GM18861 (cell line): Measurements from ENCODE around the gene YEATS4.

Experiments used
- ATAC-seq: cut with Tn5 transposase; IDR thresholded peaks from one replicate; pipeline ENCODE4 v1.9.1; 2021; ENCODE audit not compliant: unreplicated experiment

The YEATS4 gene

DNA sequence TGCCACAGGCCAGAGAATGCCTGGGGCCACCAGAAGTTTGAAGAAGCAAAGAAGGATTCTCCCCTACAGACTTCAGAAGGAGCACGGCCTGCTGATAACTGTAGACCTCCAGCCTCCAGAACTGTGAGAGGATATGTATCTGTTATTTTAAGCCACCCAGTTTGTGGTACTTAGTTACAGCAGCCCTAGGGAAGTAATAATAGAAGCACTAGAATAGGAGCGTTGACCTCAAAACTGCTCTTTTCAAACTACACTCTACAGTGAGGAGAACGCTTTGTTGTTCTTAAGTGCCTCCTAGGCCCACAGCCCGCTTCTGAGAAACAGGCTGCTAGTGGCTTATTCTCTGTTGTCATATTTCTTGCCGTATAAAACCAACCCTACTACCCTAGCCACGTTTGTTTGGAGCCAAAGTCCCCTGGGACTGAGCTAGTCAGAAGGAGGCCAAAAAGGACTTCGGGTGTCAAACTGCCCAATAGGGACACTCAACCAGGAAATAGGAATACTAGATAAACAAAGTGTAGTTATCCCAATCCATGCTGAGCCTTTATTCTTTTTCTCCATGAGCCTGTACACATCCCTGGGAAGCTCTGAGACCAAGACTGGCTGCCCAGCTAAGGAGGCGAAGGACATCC lies 72.2 kb downstream of the YEATS4 start:
- ATAC-seq = no peak

GRCh38 chr12:69433653-69434052 lies 74.1 kb downstream of the YEATS4 start:
- no peak for ATAC-seq

- ATAC-seq = no peak
These were observed 76.1 kb downstream of the YEATS4 start for GRCh38 chr12:69435644-69436043.

DNA sequence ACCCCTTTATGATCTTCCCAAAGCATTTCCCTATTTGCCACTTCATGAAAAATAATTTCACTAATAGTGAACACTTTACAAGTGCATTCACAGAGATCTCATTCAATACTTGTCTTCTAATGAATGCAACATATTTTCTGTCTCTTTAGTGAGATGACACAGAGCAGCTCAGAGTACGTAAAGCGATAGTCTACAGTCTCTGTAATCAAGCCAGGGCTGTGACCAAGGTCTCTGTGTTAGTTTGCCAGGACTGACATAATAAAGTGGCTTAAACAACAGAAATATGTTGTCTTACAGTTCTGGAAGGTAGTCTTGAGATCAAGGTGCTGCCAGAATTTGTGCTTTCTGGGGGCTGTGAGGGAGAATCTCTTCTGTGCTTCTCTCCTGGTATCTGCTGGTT lies 77.5 kb downstream of the YEATS4 start:
- ATAC-seq = no peak

DNA sequence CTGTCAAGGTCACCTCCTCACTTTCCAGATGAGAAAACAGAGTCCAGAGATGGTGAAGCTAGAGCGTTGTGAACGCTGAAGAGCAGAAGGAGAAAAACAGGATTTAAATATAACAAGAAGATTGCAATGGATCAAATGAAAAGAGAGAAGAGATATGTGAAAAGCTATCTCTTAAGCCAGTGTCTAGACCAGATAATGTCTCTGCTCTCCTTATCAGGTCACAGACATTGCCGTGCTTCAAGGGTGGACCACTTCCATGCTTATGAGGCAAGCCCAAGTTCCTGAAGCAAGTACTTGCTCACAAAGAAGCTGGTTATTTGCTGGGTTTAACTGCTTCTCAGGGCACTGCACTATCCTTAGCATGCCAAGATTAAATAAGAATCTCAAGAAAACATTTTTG lies 79.0 kb downstream of the YEATS4 start:
- ATAC-seq = no peak

DNA sequence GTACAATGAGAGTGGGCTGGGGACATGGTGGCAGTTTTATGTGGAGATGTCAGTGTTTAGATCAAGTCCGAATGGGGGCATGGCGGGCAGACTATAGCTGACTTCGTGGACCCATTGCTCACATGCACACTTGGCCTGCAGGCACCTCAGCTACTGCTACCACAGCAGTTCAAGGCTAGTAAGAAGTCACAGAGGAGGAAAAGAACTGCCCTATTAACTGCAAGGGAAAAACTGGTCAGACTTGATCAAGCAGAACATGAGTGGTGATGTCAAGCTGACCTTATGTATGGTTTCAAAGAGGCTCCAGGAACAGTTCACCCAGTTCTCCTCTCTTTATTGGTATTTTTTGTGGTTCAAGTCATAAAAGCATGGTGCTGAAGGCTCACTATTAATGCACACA lies 80.5 kb downstream of the YEATS4 start:
- ATAC-seq = no peak
